ENCODE measurements around the gene VILL. TPM values are rescaled to one million over a fixed set of nuclear protein-coding genes. Genes with fewer than 3 reads are reported as not detected.
A peak's percentile ranks its signal among the peaks of the same experiment; 100 is the strongest.

The VILL gene
- total RNA-seq, 4 donors from 2014 or later: 0.51 to 4.6 (median 0.66) TPM

- TF ChIP-seq CTCF (IDR thresholded peaks at IDR 0.05 in 4 of 5, conservative IDR thresholded peaks at IDR 0.05 in 1 of 5): no peak
- TF ChIP-seq POLR2A (IDR thresholded peaks at IDR 0.05): no peak
- in situ Hi-C loops (cut with MboI; ENCODE audit: low sequenced_read_pairs in 4 of 4): no loop called here
- no peak for ATAC-seq
Measured at GRCh38 chr3:38036286-38036685, 45.7 kb downstream of the VILL start.

DNA sequence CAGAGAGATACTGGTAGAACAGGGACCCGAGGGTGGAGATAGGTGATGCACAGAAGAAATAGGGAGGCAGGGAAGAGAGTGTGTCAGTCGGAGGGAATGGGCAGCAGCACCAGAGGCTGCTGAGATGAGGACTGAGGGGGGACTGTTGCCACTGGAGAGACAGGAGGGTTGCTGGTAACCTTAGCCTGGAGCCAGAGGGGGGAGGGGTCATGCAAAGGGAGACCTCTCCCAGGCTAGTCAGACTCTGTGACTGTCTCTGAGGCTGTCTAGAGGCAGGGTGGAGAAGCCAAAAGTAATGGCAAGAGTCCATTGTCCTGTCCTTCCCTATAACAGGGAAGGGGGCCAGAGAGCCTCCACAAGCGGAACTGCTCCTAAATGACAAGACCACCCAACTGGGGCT lies 46.3 kb downstream of the VILL start:
- no peak overlapping the region for H3K4me3 ChIP-seq
- H3K27ac ChIP-seq: no peak overlapping the region
- TF ChIP-seq POLR2A (IDR thresholded peaks at IDR 0.05) (no peak), CTCF (IDR thresholded peaks at IDR 0.05 in 4 of 5, conservative IDR thresholded peaks at IDR 0.05 in 1 of 5) (no peak)

More at GRCh38 chr3:38036286-38036685, 45.7 kb downstream of the VILL start:
- intact Hi-C loops (cut with DNase I; ENCODE audit: low total_unique reads): no loop called here
- Histone ChIP-seq H3K9me3 (no peaks in the 10 kb centered on the region), H3K27me3 (peaks cover 8 to 17% (median 9%) of the 10 kb centered on the region in 3 donors), H3K36me3 (no peaks in the 10 kb centered on the region), H3K27ac (no peak overlapping the region), H3K4me3 (no peak overlapping the region), H3K4me1 (peaks cover 10 to 12% of the 10 kb centered on the region in 2 donors)
- no peak for DNase-seq

DNA sequence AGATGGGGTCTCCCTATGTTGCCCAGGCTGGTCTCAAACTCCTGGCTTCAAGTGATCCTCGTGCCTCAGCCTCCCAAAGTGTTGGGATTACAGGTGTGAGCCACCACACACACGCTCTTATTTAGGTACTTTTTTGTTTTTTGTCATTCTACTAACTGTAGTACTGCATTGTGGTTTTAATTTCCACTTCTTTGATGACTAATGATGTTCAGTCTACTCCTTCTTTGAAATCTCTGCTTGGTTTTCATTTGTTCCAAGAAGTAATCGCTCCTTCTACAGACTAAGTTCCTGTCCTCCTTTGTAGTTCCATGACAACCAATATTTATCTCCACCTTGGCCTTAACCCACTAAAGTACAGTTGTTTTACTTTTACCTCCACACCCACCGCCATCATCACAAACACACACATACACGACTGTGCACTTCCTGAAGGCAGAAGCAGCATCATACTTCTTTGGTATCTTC lies 47.9 kb downstream of the VILL start:
- DNase-seq (no peak), ATAC-seq (no peak)
- Histone ChIP-seq H3K27me3 (peaks cover 5 to 17% (median 8%) of the 10 kb centered on the region in 3 donors), H3K36me3 (no peaks in the 10 kb centered on the region), H3K4me1 (peaks cover 10 to 12% of the 10 kb centered on the region in 2 donors), H3K27ac (no peak overlapping the region), H3K9me3 (no peaks in the 10 kb centered on the region), H3K4me3 (no peak overlapping the region)
- intact Hi-C loops (cut with DNase I; ENCODE audit: low total_unique reads): no loop called here
- TF ChIP-seq POLR2A (IDR thresholded peaks at IDR 0.05) (no peak), CTCF (IDR thresholded peaks at IDR 0.05 in 4 of 5, conservative IDR thresholded peaks at IDR 0.05 in 1 of 5) (no peak)
- in situ Hi-C loops (cut with MboI; ENCODE audit: low sequenced_read_pairs in 4 of 4): no loop called here

More for the DNA sequence above, 46.3 kb downstream of the VILL start:
- DNase-seq (no peak), ATAC-seq (no peak)
- peaks cover 8 to 17% (median 9%) of the 10 kb centered on the region in 3 donors for H3K27me3 ChIP-seq
- H3K9me3 ChIP-seq: no peaks in the 10 kb centered on the region
- in situ Hi-C loops (cut with MboI; ENCODE audit: low sequenced_read_pairs in 4 of 4): no loop called here
- peaks cover 10 to 12% of the 10 kb centered on the region in 2 donors for H3K4me1 ChIP-seq
- intact Hi-C loops (cut with DNase I; ENCODE audit: low total_unique reads): no loop called here
- no peaks in the 10 kb centered on the region for H3K36me3 ChIP-seq

DNA sequence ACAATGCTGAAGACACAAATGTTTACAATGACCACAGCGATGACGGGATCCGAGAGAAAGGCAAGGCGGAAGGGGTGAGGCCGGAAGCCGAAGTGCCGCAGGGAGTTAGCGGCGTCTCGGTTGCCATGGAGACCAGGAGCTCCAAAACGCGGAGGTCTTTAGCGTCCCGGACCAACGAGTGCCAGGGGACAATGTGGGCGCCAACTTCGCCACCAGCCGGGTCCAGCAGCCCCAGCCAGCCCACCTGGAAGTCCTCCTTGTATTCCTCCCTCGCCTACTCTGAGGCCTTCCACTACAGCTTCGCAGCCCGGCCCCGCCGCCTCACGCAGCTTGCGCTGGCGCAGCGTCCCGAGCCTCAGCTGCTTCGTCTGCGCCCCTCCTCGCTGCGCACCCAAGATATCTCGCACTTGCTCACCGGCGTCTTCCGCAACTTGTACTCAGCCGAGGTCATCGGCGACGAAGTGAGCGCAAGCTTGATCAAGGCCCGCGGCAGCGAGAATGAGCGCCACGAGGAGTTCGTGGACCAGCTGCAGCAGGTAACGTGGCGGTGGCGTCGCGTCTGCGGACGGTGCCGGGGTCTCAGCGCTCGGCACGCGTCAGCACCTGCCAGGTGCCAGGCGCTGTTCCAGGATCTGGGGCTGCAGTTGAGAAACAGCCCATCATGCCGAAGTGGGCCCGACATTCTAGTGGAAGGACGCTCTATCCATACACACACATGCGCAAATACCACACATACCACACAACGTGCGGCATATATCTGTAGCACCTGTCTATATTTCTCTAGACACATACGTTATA lies 48.7 kb downstream of the VILL start, which contains the start of gene DLEC1:
Gene DLEC1 (plus strand): TSS at position 108 of the 798 bp plus-strand sequence. CDS start 18 bp downstream, at position 126.
- Histone ChIP-seq H3K4me3 (peak within 1 kb of the TSS; percentile 52 to 63 (median 54)), H3K9me3 (no peaks in the 10 kb centered on the region), H3K27ac (no peak within 1 kb of the TSS), H3K27me3 (peaks cover 5 to 17% (median 8%) of the 10 kb centered on the region in 3 donors), H3K4me1 (peaks cover 10 to 12% of the 10 kb centered on the region in 2 donors), H3K36me3 (no peaks in the 10 kb centered on the region)
- intact Hi-C loops (cut with DNase I; ENCODE audit: low total_unique reads): no loop called here
- DNase-seq (peak; percentile 39 to 42), ATAC-seq (peak in 1 of 2 donors; percentile 8)
- TF ChIP-seq CTCF (IDR thresholded peaks at IDR 0.05 in 4 of 5, conservative IDR thresholded peaks at IDR 0.05 in 1 of 5) (no peak), POLR2A (IDR thresholded peaks at IDR 0.05) (no peak)
- in situ Hi-C loops (cut with MboI; ENCODE audit: low sequenced_read_pairs in 4 of 4): no loop called here

Data from gastrocnemius medialis (tissue), 4 donors.